Eye (tissue), 1 donor: ENCODE data around the gene PARP6.

Source experiments
- DNase-seq: peaks from one replicate; pipeline ENCODE4 v3.0.0-alpha.2; 2015

Gene PARP6

DNA sequence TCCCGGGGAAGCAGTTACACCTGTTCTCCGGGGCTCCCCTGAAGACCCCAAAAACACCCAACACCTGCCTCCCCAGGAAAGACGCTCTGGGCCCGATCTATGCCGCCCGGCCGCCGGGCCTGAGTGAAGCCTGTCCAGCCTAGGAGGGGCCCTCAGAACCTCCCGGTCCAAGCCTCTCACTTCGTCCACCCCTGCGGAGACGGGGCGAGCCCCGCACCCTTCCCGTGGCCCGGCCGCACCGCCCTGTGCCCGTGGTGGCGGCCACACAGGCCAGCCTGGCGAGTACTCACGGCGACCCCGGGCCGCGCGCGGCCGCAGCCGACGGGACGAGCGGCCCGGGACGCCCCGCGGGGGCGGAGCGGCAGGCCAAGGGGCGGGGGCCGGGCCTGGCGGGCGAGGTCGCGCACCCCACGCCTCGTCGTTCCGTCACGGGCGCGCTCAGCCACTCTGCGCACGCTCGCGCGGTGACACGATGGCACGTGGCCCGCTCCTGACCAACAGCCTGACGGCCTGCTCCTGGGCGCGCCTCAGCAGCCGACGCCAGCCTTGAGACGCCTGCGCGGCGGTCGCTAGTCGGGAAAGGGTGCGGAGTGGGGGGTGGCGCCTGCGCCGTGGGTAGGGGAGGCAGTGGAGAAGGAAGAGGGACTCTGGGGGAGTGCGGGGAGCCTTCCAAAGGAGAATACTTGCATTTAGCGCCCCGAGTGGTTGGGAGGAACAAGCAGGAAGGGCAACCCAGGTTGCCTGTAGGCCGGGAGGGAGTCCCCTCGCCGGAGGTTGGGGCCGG, at the start of gene PARP6:
Gene PARP6 (minus strand): TSS at position 342 of the 784 bp plus-strand sequence. CDS start 5,077 bp downstream, outside the sequence.
- DNase-seq, result peak; percentile 98

DNA sequence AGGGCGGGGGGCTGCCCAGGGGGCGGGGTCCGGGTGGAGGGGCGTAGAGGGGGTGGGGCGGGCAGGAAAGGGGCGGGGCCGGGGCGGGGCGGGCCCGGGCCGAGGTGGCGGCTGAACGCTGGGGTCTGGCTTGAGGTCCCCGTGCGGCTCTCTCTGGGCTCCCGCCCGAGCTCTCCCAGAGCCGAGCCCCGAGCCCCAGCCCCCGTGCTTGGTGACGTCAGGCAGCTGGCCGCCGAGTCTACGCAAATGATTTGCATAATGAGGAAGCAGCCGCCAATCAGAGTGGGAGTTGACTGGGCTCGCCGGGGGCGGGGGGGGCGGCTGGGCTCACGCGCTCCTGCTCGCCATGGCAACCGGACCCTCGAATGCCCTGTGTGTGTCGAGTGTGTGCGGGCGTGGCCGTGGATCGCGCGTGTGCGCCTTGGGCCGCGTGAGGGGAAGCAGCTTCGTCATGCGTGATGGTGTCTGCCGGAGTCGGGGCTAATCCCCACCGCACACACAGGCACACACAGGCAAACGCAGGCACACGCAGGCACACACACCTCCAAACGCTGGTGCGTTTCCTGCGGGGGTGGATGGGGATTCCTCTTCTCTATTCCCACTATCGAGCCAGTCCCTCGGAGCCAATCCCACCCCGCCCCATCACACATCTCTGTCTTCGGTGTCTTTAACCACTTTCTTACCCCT, 47.8 kb upstream of the PARP6 start, which contains the start of gene CELF6:
Gene CELF6 (minus strand): TSS at position 173 of the 687 bp plus-strand sequence. CDS start 283 bp downstream, outside the sequence.
- peak; percentile 95 for DNase-seq

GRCh38 chr15:72319360-72319984, 47.1 kb upstream of the PARP6 start:
- DNase-seq, result peak; percentile 91

DNA sequence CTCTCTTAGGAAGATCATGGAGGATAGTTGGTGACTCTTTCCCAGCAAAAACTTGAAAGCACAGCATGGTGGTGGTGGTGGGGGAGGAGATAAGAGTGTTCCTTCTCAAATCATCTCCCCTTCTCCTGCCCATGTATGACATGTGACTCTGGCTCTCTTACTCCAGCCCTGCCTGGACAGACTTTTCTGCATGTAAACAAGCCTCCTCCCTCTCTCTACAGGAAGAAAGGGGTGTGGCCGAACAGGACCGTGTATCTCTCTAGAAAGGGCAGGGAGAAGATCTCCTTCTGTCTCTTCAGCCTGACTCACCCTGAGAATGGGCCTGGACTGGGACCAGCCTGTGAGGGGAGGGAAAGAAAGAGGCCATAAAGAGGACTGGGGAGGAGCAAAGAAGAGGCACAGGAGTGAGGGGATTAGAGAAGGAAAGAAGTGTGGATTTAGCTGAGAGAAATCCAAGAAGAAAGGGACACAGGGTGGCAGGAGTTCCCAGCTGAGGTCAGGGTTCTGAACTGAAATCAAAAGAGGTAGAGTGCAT, 46.1 kb upstream of the PARP6 start:
- no peak for DNase-seq

GRCh38 chr15:72315706-72316370, 43.5 kb upstream of the PARP6 start:
- DNase-seq, result peak; percentile 70

GRCh38 chr15:72313881-72314280, 41.5 kb upstream of the PARP6 start:
- no peak for DNase-seq

GRCh38 chr15:72313448-72313840, 41.1 kb upstream of the PARP6 start:
- no peak for DNase-seq

DNA sequence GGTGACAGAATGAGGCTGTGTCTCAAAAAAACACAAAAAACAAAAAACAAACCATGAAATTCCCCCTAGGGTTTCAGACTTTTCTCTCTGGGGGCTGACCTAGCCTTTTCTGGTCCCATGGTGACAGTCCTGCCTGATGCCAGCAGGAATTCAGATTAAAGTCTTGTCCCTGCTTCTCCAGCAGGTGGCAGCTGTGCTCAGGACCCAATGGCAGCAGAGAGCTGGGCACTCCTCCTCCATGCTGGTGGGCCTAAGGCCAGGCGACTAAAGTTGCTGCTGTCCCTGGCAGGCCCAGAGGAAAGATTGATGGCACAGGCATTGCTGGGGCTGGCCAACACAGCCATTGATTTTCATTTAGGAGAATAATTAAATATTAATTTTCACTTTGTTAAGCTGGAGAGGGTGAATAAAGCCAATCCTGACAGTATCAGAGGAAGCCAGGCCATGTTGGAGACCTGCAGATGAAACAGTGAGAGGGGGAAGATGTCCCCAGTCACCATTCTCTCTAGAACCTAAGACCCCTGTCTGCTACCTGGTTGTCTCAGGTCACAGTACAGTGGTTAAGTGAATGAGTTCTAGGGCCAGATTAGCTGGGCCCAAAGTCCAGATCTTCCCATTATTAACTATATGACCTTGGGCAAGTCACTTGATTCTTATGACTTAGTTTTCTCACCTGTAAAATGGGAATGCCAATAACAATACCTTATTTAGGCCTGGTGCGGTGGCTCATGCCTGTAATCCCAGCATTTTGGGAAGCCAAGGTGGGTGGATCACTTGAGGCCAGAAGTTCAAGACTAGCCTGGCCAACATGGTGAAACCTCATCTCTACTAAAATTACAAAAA, 40.5 kb upstream of the PARP6 start:
- peak; percentile 76 for DNase-seq

- no peak for DNase-seq
These were observed 34.7 kb upstream of the PARP6 start for GRCh38 chr15:72307026-72307425.

DNA sequence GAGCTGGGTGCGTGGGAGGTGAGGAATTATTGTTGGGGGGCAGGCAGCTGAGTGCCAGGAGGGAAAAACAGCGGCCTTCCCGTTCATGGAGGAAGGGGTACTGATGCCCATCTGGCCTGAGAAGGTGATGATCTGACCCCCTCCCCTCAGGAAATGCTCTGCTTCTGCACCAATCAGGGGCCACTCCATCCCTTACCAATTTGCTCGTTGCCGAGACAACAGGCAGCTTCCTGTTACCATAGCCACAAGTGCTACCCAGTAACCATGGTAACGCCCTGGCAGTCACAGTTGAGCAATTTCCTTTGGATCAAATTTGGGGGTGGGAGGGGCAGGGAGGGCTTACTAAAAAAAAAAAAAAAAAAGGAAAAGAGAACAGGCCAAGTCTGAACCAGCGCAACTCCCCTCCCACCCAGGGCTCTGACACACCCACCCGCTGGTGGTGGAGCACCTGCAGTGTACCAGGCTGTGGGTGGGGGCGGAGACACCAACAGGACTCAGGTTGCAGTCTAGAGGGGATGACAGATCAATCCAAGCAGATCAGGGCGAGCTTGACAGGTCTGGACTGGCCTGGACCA, 33.9 kb upstream of the PARP6 start:
- peak; percentile 67 for DNase-seq

DNA sequence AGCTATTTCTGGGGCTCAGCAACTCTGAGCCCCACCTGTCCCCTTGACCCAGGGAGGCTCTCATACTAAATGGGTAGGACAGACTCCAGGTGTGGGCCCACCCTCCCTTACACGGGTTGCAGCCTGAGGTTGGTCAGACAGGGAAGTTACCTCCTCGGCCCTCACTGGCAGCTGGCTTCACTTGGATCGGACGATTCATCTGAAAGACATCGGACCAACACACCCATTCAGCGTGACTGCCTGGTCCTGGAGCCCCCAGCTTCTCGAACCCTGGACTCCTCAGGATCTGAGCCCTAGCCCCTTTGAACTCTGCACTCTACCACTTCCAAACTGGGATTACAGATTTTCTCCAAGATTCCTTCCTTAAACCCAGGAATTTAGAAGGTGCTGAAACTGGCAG, 32.2 kb upstream of the PARP6 start:
- DNase-seq, result no peak

- DNase-seq, result no peak
These were observed 30.6 kb upstream of the PARP6 start for GRCh38 chr15:72302955-72303354.

DNA sequence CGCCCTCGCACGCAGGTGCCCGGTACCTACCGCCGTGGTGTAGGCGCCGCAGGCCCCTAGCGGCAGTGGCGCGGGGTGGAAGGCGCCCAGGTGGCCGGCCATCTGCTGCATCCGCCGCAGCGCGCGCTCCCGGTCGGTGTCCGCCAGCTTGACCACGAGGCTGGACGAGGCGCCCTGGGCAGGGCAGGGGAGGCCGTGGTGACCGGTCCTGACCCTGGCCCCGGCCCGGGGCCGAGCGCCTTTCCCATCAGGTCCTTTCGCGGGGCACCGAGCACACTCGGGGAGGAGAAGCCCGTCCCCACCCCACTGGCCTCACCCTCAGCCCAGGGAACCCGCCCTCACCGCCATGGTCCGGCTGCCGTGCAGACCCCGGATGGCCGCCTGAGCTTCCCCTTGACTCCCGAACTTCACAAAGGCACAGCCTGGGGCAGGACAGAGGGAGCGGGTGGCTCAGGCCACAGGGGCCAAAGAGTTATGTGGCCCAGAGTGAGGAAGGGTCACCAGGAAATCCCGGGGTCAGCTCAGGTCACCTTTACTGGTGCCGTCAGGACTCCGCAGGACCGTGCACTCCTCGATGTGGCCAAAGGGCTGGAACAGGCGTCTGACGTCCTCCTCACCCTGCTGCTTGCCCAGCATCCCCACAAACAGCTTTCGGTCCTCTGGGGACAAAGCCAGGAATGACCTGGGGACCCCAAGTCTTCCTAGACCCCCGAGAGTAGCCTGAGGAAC, 17.4 kb upstream of the PARP6 start:
- DNase-seq, result no peak

- no peak for DNase-seq
These were observed 16.6 kb upstream of the PARP6 start for GRCh38 chr15:72288796-72289596.

GRCh38 chr15:72285927-72286516, 13.7 kb upstream of the PARP6 start:
- no peak for DNase-seq

DNA sequence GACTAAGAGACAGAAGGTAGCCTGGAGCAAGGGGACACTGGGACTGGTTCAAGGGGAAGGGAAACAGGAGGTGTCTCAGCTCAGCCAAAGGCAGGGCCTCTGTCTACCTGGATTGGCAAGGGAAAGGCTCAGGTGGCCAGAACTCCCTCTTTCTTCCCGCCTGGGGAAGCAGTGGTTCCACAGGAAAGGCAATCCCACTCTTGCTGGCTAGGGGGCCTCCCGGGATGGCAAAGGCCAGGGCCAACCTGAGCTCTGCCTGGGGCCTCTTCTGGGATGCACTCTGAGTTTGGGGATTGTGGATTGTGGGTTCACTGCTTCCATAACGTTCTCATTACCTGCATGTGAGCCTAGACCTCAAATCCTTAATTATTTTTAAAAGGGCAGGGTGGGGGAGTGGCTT, 13.0 kb upstream of the PARP6 start:
- DNase-seq, result no peak

GRCh38 chr15:72284781-72285180, 12.4 kb upstream of the PARP6 start:
- DNase-seq, result no peak

DNA sequence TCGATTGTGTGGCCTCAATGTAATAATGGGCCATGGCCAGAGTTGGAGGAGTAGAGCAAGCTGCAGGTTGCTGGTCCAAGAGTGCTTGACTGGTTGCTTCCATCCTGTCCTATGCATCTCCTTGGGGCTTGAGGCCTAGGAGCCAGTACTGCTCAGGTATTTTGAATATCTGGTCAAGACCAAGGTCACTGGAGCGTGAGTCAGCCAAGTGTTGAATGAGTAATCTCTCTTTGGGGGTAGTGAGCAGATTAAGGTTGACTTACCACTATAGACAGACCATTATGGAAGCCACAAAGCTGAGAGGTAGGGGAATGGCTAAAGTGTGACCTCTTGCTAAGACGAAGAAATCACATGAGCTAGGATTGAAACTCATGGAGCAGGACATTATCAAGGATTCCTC, 9.4 kb upstream of the PARP6 start:
- no peak for DNase-seq

DNA sequence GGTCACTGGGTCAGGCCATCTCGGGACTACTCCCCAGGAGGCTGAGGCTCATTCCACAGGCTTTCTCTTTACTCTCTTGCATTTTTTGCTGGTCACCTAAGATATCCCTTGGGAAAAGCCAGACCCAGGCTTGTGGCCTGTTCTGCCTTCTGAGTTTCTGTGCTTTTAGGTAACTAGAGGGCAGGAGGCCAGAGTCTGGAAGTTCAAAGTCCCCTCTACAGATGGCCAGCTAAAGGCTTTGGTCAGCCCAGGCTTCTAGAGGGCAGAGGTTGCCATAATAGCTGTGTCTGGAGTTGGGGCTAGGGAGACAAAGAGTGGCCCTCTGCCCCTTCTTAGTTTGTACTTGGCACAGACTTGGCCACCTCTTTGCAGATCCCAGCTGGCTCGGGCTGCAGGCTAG, 8.4 kb upstream of the PARP6 start:
- DNase-seq, result no peak

- no peak for DNase-seq
These were observed 6.4 kb upstream of the PARP6 start for GRCh38 chr15:72278737-72279136.
